AG04450 (cell line): ENCODE results near the gene LRAT. TPM values are rescaled to one million over a fixed set of nuclear protein-coding genes. Genes with fewer than 3 reads are reported as not detected.

Experiments
- CTCF ChIA-PET: fragments of 300-600, 350-600 bp; formaldehyde crosslinking; extraction: SDS; loops from one replicate; lab custom pipeline; 2022; ENCODE audit warnings: antibody characterized with exemption, inconsistent platforms; lab: Charles Lee
- POLR2A ChIA-PET: fragments of 350-600 bp; formaldehyde crosslinking; extraction: SDS; loops from one replicate; lab custom pipeline; 2021; ENCODE audit warnings: antibody characterized with exemption, inconsistent platforms; lab: Yijun Ruan, JAX
- DNase-seq: peaks from one replicate; pipeline ENCODE4 v3.0.0-alpha.2; 2011; ENCODE audit warnings: low read depth, low spot score
- H3K27ac ChIP-seq: one replicate; pipeline ENCODE4 v1.5.1; 2012; ENCODE audit warnings: low read depth, low read length, control low read depth
- H3K27me3 ChIP-seq: one replicate; pipeline ENCODE4 v1.6.0; 2012; ENCODE audit warnings: low read length; ENCODE audit not compliant: control insufficient read depth, insufficient read depth
- H3K4me3 ChIP-seq: 2 replicates; pipeline ENCODE4 v1.5.1; 2011; ENCODE audit warnings: mild to moderate bottlenecking, low read depth, low read length, control low read depth
- H3K9me3 ChIP-seq: 2 replicates; pipeline ENCODE4 v1.5.1; 2012; ENCODE audit warnings: low read length; ENCODE audit not compliant: control insufficient read depth, insufficient read depth
- CTCF ChIP-seq: IDR thresholded peaks from 2 replicates; pipeline ENCODE4 v1.5.1; 2011; ENCODE audit warnings: low read depth, low read length, control low read depth, inconsistent platforms
- polyA minus RNA-seq: library from RNA; depleted of rRNA, polyadenylated mRNA; stranded (reverse); fragments of >200 nt; gene quantifications from 2 replicates; pipeline ENCODE4 v1.2.3, GENCODE V29; 2011; rRNA and poly(A)+ RNA removed
- polyA plus RNA-seq: library from polyadenylated mRNA; depleted of rRNA; stranded (reverse); fragments of >200 nt; gene quantifications from 2 replicates; pipeline ENCODE4 v1.2.3, GENCODE V29; 2011; rRNA removed

Gene LRAT
- not detected in 2 replicates for polyA plus RNA-seq
- not detected in 2 replicates for polyA minus RNA-seq

GRCh38 chr4:154743683-154744340, at the start of gene LRAT:
TSS of gene LRAT (plus strand) at chr4:154744000. CDS start at chr4:154744327, 327 bp downstream.
- TF ChIP-seq CTCF, result no peak
- Histone ChIP-seq H3K9me3 (peaks cover 2% of the 10 kb centered on the region; the same call in 1 of the 2 replicates), H3K4me3 (peak within 1 kb of the TSS; percentile 32), H3K27ac (no peak within 1 kb of the TSS), H3K27me3 (peaks cover 44% of the 10 kb centered on the region)
- no peak for DNase-seq
- CTCF ChIA-PET, result no interaction called here
- POLR2A ChIA-PET, result no interaction called here

GRCh38 chr4:154707877-154708276, 35.9 kb upstream of the LRAT start:
- POLR2A ChIA-PET, result no interaction called here
- no peak for DNase-seq
- H3K4me3 ChIP-seq, result no peak overlapping the region
- TF ChIP-seq CTCF, result no peak
- H3K9me3 ChIP-seq, result no peaks in the 10 kb centered on the region
- no peak overlapping the region for H3K27ac ChIP-seq
- CTCF ChIA-PET, result no interaction called here
- H3K27me3 ChIP-seq, result no peaks in the 10 kb centered on the region

GRCh38 chr4:154709550-154709949, 34.2 kb upstream of the LRAT start:
- H3K9me3 ChIP-seq, result no peaks in the 10 kb centered on the region
- no peak for TF ChIP-seq CTCF
- no peaks in the 10 kb centered on the region for H3K27me3 ChIP-seq
- no peak overlapping the region for H3K4me3 ChIP-seq
- DNase-seq, result no peak
- ChIA-PET POLR2A (no interaction called here), CTCF (no interaction called here)
- H3K27ac ChIP-seq, result no peak overlapping the region

GRCh38 chr4:154711522-154711921, 32.3 kb upstream of the LRAT start:
- no peak for TF ChIP-seq CTCF
- ChIA-PET POLR2A (no interaction called here), CTCF (no interaction called here)
- no peak overlapping the region for H3K27ac ChIP-seq
- DNase-seq, result no peak
- H3K27me3 ChIP-seq, result no peaks in the 10 kb centered on the region
- H3K9me3 ChIP-seq, result no peaks in the 10 kb centered on the region
- no peak overlapping the region for H3K4me3 ChIP-seq

GRCh38 chr4:154714339-154715040, 29.3 kb upstream of the LRAT start:
- no peak for DNase-seq
- POLR2A ChIA-PET, result no interaction called here
- no peak for TF ChIP-seq CTCF
- Histone ChIP-seq H3K27me3 (no peaks in the 10 kb centered on the region), H3K27ac (no peak overlapping the region), H3K4me3 (no peak overlapping the region), H3K9me3 (no peaks in the 10 kb centered on the region)
- CTCF ChIA-PET, result interaction anchor here (0.7 to 1.2 kb wide), 2 partner anchors 28 to 77 kb away, joined by 3 read pairs; no protein-coding TSS in a partner anchor
